K562 treated with DMSO at 1 percent for 4 hours (cell line): ENCODE measurements around the gene DONSON. TPM values are rescaled to one million over a fixed set of nuclear protein-coding genes. Genes with fewer than 3 reads are reported as not detected.

Experiments
- total RNA-seq: library from RNA; unstranded; fragments of 300-600 nt; gene quantifications from 2 replicates; pipeline ENCODE4 v1.2.3, GENCODE V29; 2022; ENCODE audit not compliant: insufficient read depth

Gene DONSON, protein sequence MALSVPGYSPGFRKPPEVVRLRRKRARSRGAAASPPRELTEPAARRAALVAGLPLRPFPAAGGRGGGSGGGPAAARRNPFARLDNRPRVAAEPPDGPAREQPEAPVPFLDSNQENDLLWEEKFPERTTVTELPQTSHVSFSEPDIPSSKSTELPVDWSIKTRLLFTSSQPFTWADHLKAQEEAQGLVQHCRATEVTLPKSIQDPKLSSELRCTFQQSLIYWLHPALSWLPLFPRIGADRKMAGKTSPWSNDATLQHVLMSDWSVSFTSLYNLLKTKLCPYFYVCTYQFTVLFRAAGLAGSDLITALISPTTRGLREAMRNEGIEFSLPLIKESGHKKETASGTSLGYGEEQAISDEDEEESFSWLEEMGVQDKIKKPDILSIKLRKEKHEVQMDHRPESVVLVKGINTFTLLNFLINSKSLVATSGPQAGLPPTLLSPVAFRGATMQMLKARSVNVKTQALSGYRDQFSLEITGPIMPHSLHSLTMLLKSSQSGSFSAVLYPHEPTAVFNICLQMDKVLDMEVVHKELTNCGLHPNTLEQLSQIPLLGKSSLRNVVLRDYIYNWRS
- 47.0 and 49.0 TPM in 2 replicates for total RNA-seq

GRCh38 chr21:33588485-33589335, at the start of gene DONSON:
TSS of gene DONSON (minus strand) at chr21:33588684. CDS start at chr21:33588641, 43 bp downstream.

GRCh38 chr21:33542640-33543504, 45.6 kb downstream of the DONSON start, which contains the start of gene SON:
TSS of gene SON (plus strand) at chr21:33543038. CDS start at chr21:33543093, 55 bp downstream.

GRCh38 chr21:33541756-33542639, 46.5 kb downstream of the DONSON start, which contains the start of gene GART:
TSS of gene GART (minus strand) at chr21:33542117. CDS start at chr21:33539315, 2,802 bp downstream.

Other genes with a start within 250 kb of the DONSON start
- gene IFNGR2, start 185.3 kb downstream of the DONSON start, total RNA-seq = 20.0 and 21.0 TPM in 2 replicates
- 13.7 and 21.2 TPM in 2 replicates for gene TMEM50B, start 108.7 kb downstream of the DONSON start, total RNA-seq
- not detected in 2 replicates for gene DNAJC28, start 97.0 kb downstream of the DONSON start, total RNA-seq
- 72.5 and 84.6 TPM in 2 replicates for gene GART, start 46.6 kb downstream of the DONSON start, total RNA-seq
- 94.8 and 127 TPM in 2 replicates for gene SON, start 45.6 kb downstream of the DONSON start, total RNA-seq
- 17.4 and 17.5 TPM in 2 replicates for gene CRYZL1, start 53.1 kb upstream of the DONSON start, total RNA-seq
- 3.9 TPM in 2 replicates for gene ITSN1, start 53.8 kb upstream of the DONSON start, total RNA-seq